Camera-type eye (tissue), 1 donor: ENCODE data around the gene RNASEL. TPM values are rescaled to one million over a fixed set of nuclear protein-coding genes. Genes with fewer than 3 reads are reported as not detected.

Experiments used
- total RNA-seq: library from RNA; depleted of rRNA; stranded (reverse); fragments of >200 nt; gene quantifications from one replicate; pipeline ENCODE4 v1.2.3, GENCODE V29; 2014

Gene RNASEL, protein sequence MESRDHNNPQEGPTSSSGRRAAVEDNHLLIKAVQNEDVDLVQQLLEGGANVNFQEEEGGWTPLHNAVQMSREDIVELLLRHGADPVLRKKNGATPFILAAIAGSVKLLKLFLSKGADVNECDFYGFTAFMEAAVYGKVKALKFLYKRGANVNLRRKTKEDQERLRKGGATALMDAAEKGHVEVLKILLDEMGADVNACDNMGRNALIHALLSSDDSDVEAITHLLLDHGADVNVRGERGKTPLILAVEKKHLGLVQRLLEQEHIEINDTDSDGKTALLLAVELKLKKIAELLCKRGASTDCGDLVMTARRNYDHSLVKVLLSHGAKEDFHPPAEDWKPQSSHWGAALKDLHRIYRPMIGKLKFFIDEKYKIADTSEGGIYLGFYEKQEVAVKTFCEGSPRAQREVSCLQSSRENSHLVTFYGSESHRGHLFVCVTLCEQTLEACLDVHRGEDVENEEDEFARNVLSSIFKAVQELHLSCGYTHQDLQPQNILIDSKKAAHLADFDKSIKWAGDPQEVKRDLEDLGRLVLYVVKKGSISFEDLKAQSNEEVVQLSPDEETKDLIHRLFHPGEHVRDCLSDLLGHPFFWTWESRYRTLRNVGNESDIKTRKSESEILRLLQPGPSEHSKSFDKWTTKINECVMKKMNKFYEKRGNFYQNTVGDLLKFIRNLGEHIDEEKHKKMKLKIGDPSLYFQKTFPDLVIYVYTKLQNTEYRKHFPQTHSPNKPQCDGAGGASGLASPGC
- 10.0 TPM for total RNA-seq

DNA sequence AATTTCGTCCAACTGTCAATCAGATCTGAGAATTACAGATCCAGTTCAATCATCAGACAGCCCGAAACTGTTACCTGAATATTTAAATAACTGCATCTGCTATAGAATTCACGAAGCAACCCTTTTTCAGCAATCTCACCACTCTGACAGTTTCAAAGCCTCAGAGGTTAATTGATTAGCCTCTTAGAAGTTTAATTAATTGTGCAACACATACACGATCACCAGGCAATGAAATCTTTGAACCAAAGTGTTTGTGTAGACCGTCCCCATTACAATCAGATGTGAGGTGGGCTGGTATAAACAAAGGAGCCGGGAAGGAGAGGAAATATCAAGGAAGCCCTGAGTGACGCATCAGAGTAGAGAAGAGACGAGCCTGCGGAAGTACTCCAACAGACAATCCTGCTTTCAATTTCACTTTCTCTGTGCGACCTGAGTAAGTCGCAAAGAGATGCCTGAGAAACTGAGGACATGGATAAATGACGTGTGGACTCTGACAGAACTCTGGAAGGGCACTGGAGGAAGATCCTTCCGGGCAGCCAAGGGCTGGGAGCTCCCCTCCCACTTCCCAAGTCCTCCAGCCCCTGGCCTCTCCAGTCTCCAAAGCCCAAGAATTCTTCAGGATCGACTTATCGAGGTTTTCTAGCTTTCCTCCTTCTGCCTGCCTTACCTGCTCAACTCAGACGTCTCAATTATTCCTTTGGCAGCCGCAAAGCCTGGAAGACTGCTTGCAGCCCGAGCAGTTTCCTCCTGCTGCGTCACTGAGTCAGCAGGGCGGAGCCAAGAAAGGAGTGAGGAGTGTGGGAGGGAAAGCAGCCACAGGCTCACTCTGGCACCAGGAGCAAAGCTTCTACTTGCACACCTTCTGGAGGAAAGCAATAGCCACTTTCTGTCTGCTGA lies at the start of gene RNASEL:
TSS of gene RNASEL (minus strand) at position 757 of the 897 bp plus-strand sequence. CDS start 2,450 bp downstream, outside the sequence.

DNA sequence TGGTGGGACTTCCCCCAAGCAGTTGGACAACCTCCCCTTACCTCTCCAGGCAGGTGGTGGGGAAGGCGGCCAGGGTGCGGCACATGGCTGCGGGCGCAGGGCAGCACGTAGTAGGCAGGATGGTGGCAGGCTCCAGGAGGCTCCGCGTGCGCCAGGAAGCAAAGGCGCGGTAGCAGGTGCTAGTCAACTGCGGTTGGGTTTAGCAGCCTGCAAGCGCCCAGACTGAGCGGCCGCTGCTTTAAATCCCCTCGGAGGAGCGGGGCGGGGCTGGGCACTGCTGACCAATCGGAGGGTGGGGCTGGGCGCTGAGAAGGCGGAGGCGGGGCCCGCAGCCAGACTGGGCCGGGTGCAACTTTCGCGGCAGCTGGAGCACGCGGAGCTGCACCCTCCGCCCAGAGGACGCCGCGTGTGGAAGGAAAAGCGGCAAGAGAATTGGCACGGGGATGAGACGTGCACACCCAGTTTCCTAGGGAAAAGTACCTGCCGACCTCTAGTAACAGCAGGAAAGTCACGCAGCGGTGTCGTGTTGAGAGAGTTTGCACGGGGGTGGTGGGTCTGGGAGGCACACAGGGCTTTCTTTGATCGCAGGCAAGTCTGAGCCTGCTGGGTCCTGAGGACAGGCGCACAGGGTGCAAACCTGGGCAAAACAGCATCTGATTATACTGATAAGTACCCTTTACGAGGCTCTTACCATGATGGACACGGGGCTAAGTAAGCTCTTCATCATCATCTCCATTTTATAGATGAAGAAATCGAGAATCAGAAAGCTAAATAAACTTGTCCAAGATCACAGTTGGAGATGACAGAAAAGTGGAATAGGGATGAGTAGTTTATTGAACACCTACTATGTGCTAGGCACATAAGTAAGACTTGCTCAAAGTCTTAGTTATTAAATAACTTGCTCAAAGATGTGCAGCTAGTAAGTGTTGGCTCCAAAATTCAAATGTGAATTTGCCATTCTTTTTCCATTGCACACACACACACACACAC lies 15.4 kb upstream of the RNASEL start, which contains the start of gene RGS16:
TSS of gene RGS16 (minus strand) at position 215 of the 990 bp plus-strand sequence. CDS start at position 85, 130 bp downstream.

Other genes starting within 250 kb of the RNASEL start
- 488 TPM for gene GLUL, start 197.5 kb downstream of the RNASEL start, total RNA-seq
- not detected for gene TEDDM1, start 188.6 kb downstream of the RNASEL start, total RNA-seq
- gene RGSL1, start 139.1 kb downstream of the RNASEL start, total RNA-seq: not detected
- gene RGS16, start 15.1 kb upstream of the RNASEL start, total RNA-seq: 56.7 TPM
- gene RGS8, start 95.3 kb upstream of the RNASEL start, total RNA-seq: 160 TPM
- gene NPL, start 200.5 kb upstream of the RNASEL start, total RNA-seq: 5.4 TPM